ENCODE data around the gene SYT12.

DNA sequence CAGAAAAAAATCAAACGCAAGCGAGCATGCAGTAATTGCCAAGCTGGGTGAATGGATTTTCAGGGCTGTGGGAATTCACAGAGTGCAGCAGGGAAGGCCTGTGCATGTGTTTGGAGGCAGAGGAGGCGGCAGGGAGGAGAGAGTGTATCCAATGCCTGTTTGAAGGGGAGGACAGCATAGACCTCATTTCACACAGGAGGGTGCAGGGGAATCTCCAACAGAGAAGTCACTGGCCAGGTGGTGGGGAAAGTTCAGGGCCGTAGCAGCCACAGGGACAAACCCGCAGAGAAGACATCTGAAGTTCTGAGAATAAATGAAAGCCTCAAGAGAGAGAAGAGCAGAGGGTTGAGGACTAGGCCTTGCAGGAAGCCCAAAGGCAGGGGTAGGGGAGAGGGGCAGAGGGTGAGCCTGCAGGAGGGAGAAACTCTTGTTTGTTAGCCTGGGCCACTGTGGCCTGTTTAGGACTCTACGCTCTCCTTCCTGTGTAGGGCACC lies 76.9 kb downstream of the SYT12 start:
- no peak for TF ChIP-seq EZH2 (IDR thresholded peaks at IDR 0.05; ENCODE audit: borderline replicate concordance, low read depth, low read length, poor library complexity, severe bottlenecking)
- TF ChIP-seq, protein P1, sequence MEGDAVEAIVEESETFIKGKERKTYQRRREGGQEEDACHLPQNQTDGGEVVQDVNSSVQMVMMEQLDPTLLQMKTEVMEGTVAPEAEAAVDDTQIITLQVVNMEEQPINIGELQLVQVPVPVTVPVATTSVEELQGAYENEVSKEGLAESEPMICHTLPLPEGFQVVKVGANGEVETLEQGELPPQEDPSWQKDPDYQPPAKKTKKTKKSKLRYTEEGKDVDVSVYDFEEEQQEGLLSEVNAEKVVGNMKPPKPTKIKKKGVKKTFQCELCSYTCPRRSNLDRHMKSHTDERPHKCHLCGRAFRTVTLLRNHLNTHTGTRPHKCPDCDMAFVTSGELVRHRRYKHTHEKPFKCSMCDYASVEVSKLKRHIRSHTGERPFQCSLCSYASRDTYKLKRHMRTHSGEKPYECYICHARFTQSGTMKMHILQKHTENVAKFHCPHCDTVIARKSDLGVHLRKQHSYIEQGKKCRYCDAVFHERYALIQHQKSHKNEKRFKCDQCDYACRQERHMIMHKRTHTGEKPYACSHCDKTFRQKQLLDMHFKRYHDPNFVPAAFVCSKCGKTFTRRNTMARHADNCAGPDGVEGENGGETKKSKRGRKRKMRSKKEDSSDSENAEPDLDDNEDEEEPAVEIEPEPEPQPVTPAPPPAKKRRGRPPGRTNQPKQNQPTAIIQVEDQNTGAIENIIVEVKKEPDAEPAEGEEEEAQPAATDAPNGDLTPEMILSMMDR (conservative IDR thresholded peaks at IDR 0.05; ENCODE audit: low read depth, low read length): no peak
